ENCODE measurements around the gene DNAAF6. TPM values are rescaled to one million over a fixed set of nuclear protein-coding genes. Genes with fewer than 3 reads are reported as not detected.
"Not testable (repeated sequence)": the region's sequence is repeated elsewhere in the genome, so short reads cannot be mapped to it uniquely, and the experiment has no call there.

The DNAAF6 gene
- total and polyA plus RNA-seq, 9 donors, result 0.20 to 1.1 (median 0.25) TPM; not detected in 6

DNA sequence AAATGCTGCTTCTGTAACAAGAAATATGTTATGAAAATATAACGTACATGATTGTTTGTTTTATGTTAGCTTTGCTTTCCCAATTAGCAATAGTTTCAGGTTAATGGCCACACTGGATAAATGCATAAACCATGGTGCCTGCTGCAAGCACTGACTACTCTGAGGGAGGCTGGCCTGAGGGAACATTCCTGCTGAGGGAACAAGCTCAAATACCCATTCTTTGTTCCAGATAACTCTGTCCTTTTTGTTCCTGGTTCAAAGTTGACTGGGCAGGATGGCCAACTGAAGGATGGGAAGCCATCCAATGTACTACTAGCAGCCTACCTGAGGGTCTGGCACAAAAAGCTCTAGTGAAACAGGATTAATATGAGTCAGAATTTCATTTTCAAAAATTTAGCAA is 37.7 kb upstream of the DNAAF6 start:
- Histone ChIP-seq H3K27me3 (no peaks in the 10 kb centered on the region), H3K36me3 (no peaks in the 10 kb centered on the region), H3K4me1 (ENCODE audit: insufficient read depth) (no peaks in the 10 kb centered on the region), H3K4me3 (no peak overlapping the region), H3K9me3 (no peaks in the 10 kb centered on the region), H3K27ac (no peak overlapping the region)
- no peak for TF ChIP-seq EP300 (IDR thresholded peaks at IDR 0.05)
- TF ChIP-seq CTCF (IDR thresholded peaks at IDR 0.05), result no peak
- no peak for TF ChIP-seq POLR2A (IDR thresholded peaks at IDR 0.05)
- WGBS, 3 donors, result 59 to 78% (median 64%) methylated on average over 1 of the region's 1 CpG
- DNase-seq, result no peak
- intact Hi-C loops (cut with DNase I), result no loop called here

GRCh38 chrX:107171369-107172102 is 34.9 kb upstream of the DNAAF6 start:
- no peak overlapping the region for H3K27ac ChIP-seq
- H3K27me3 ChIP-seq, result no peaks in the 10 kb centered on the region
- no peak for DNase-seq
- no peaks in the 10 kb centered on the region for H3K36me3 ChIP-seq
- no peak overlapping the region for H3K4me3 ChIP-seq
- intact Hi-C loops (cut with DNase I), result no loop called here
- no peaks in the 10 kb centered on the region for H3K4me1 ChIP-seq (ENCODE audit: insufficient read depth)
- no peaks in the 10 kb centered on the region for H3K9me3 ChIP-seq
- TF ChIP-seq EP300 (IDR thresholded peaks at IDR 0.05) (no peak), CTCF (IDR thresholded peaks at IDR 0.05) (no peak), POLR2A (IDR thresholded peaks at IDR 0.05) (no peak)

GRCh38 chrX:107197319-107197718 is 9.1 kb upstream of the DNAAF6 start:
- 74 to 89% (median 74%) methylated on average over 1 of the region's 1 CpG for WGBS, 3 donors
- no peaks in the 10 kb centered on the region for H3K27me3 ChIP-seq
- intact Hi-C loops (cut with DNase I), result no loop called here
- H3K36me3 ChIP-seq, result no peaks in the 10 kb centered on the region
- TF ChIP-seq CTCF (IDR thresholded peaks at IDR 0.05) (no peak), EP300 (IDR thresholded peaks at IDR 0.05) (no peak), POLR2A (IDR thresholded peaks at IDR 0.05) (no peak)
- H3K4me1 ChIP-seq (ENCODE audit: insufficient read depth), result no peaks in the 10 kb centered on the region
- H3K4me3 ChIP-seq, result no peak overlapping the region
- H3K27ac ChIP-seq, result no peak overlapping the region
- no peaks in the 10 kb centered on the region for H3K9me3 ChIP-seq
- no peak for DNase-seq

DNA sequence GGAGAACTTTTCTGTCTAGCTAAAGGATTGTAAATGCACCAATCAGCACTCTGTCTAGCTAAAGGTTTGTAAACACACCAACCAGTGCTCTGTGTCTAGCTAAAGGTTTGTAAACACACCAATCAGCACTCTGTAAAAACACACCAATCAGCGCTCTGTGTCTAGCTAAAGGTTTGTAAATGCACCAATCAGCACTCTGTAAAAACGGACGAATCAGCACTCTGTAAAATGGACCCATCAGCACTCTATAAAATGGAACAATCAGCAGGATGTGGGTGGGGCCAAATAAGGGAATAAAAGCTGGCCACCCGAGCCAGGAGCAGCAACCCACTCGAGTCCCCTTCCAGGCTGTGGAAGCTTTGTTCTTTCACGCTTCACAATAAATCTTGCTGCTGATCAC is 8.3 kb upstream of the DNAAF6 start:
- H3K4me3 ChIP-seq; H3K9me3 ChIP-seq; intact Hi-C loops (cut with DNase I); H3K36me3 ChIP-seq; H3K27ac ChIP-seq; H3K4me1 ChIP-seq (ENCODE audit: insufficient read depth); H3K27me3 ChIP-seq; DNase-seq: not testable (repeated sequence)
- WGBS, 3 donors, result 75 to 87% (median 84%) methylated on average over 6 of the region's 6 CpGs

GRCh38 chrX:107199491-107199890 is 6.9 kb upstream of the DNAAF6 start:
- 64 to 72% (median 70%) methylated on average over 3 of the region's 3 CpGs for WGBS, 3 donors
- Histone ChIP-seq H3K27me3 (no peaks in the 10 kb centered on the region), H3K4me3 (no peak overlapping the region), H3K36me3 (no peaks in the 10 kb centered on the region), H3K27ac (no peak overlapping the region), H3K9me3 (no peaks in the 10 kb centered on the region), H3K4me1 (ENCODE audit: insufficient read depth) (no peaks in the 10 kb centered on the region)
- TF ChIP-seq CTCF (IDR thresholded peaks at IDR 0.05), result no peak
- TF ChIP-seq EP300 (IDR thresholded peaks at IDR 0.05), result no peak
- no peak for TF ChIP-seq POLR2A (IDR thresholded peaks at IDR 0.05)
- no peak for DNase-seq
- intact Hi-C loops (cut with DNase I), result no loop called here
